Measurements from ENCODE around the gene CEP120.

- TF ChIP-seq, protein P1, sequence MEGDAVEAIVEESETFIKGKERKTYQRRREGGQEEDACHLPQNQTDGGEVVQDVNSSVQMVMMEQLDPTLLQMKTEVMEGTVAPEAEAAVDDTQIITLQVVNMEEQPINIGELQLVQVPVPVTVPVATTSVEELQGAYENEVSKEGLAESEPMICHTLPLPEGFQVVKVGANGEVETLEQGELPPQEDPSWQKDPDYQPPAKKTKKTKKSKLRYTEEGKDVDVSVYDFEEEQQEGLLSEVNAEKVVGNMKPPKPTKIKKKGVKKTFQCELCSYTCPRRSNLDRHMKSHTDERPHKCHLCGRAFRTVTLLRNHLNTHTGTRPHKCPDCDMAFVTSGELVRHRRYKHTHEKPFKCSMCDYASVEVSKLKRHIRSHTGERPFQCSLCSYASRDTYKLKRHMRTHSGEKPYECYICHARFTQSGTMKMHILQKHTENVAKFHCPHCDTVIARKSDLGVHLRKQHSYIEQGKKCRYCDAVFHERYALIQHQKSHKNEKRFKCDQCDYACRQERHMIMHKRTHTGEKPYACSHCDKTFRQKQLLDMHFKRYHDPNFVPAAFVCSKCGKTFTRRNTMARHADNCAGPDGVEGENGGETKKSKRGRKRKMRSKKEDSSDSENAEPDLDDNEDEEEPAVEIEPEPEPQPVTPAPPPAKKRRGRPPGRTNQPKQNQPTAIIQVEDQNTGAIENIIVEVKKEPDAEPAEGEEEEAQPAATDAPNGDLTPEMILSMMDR (conservative IDR thresholded peaks at IDR 0.05): no peak
- no peak for TF ChIP-seq ZFX (IDR thresholded peaks at IDR 0.05)
These were observed 20.8 kb upstream of the CEP120 start for GRCh38 chr5:123444016-123444415.

All from C4-2B (cell line).